Liver (tissue), 3 donors: Measurements from ENCODE around the gene FBN1.

ENCODE experiments used
- ATF3 ChIP-seq: IDR thresholded peaks from 2 replicates; pipeline ENCODE4 v1.6.1; 2016; ENCODE audit warnings: antibody characterized with exemption
- CTCF ChIP-seq: fragments of 150-350 bp; IDR thresholded peaks from 2 replicates; pipeline ENCODE4 v1.5.1; 2017; ENCODE audit warnings: improper control_type of control experiment, low read depth, low read length; ENCODE audit not compliant: missing input control
- NR2F2 ChIP-seq: IDR thresholded peaks from 2 replicates; pipeline ENCODE4 v1.6.1; 2016; ENCODE audit warnings: antibody characterized with exemption
- RXRA ChIP-seq, 2 donors: IDR thresholded peaks; 2 replicates each; pipeline ENCODE4 v1.6.1; 2017 to 2018; ENCODE audit warnings: antibody characterized with exemption in 2 of 2, mild to moderate bottlenecking in 1 of 2
- TAF1 ChIP-seq: conservative IDR thresholded peaks from 2 replicates; pipeline ENCODE4 v1.6.1; 2016; ENCODE audit warnings: antibody characterized with exemption, mild to moderate bottlenecking
- YY1 ChIP-seq: IDR thresholded peaks from 2 replicates; pipeline ENCODE4 v1.6.1; 2016; ENCODE audit warnings: antibody characterized with exemption, mild to moderate bottlenecking
- donor health status: healthy.
- donor health status: healthy.

GRCh38 chr15:48596841-48597240, 48.7 kb downstream of the FBN1 start:
- TF ChIP-seq CTCF, result no peak
- no peak for TF ChIP-seq YY1
- TF ChIP-seq NR2F2, result no peak
- no peak for TF ChIP-seq ATF3
- TF ChIP-seq TAF1, result no peak
- TF ChIP-seq RXRA (IDR thresholded peaks at IDR 0.05), result no peak
